Esophagus muscularis mucosa (tissue), 4 donors: Measurements from ENCODE around the gene FDXACB1.

ENCODE experiments used
- CTCF ChIP-seq, 3 experiments: fragments of 200-600 bp in 2 of 3; fragments of 450-650 bp in 1 of 3; sonication (generic) in 2 of 3; IDR thresholded peaks; one replicate each; pipeline ENCODE4 v1.5.1; 2017 to 2019; ENCODE audit warnings: antibody characterized with exemption in 3 of 3, mild to moderate bottlenecking in 2 of 3, moderate library complexity in 1 of 3
- EP300 ChIP-seq: sonication (generic); formaldehyde crosslinking; IDR thresholded peaks from one replicate; pipeline ENCODE4 v1.6.1; 2017; ENCODE audit warnings: antibody characterized with exemption
- POLR2A ChIP-seq: fragments of 450-650 bp; IDR thresholded peaks from one replicate; pipeline ENCODE4 v1.6.1; 2017; ENCODE audit warnings: antibody characterized with exemption, moderate library complexity, mild to moderate bottlenecking, low read depth
- POLR2AphosphoS5 ChIP-seq, 2 donors: sonication (generic); formaldehyde crosslinking; IDR thresholded peaks; one replicate each; pipeline ENCODE4 v1.6.1; 2017; ENCODE audit warnings: antibody characterized with exemption in 2 of 2

GRCh38 chr11:111829185-111829968 is 49.6 kb downstream of the FDXACB1 start:
- TF ChIP-seq CTCF (IDR thresholded peaks at IDR 0.05) (no peak), EP300 (no peak), POLR2A (no peak), POLR2AphosphoS5 (IDR thresholded peaks at IDR 0.05) (no peak)
